Measurements from ENCODE around the gene UQCRH. TPM values are rescaled to one million over a fixed set of nuclear protein-coding genes. Genes with fewer than 3 reads are reported as not detected.

Gene UQCRH
- total RNA-seq, 4 donors from 2014 or later = 398 to 609 (median 515) TPM

DNA sequence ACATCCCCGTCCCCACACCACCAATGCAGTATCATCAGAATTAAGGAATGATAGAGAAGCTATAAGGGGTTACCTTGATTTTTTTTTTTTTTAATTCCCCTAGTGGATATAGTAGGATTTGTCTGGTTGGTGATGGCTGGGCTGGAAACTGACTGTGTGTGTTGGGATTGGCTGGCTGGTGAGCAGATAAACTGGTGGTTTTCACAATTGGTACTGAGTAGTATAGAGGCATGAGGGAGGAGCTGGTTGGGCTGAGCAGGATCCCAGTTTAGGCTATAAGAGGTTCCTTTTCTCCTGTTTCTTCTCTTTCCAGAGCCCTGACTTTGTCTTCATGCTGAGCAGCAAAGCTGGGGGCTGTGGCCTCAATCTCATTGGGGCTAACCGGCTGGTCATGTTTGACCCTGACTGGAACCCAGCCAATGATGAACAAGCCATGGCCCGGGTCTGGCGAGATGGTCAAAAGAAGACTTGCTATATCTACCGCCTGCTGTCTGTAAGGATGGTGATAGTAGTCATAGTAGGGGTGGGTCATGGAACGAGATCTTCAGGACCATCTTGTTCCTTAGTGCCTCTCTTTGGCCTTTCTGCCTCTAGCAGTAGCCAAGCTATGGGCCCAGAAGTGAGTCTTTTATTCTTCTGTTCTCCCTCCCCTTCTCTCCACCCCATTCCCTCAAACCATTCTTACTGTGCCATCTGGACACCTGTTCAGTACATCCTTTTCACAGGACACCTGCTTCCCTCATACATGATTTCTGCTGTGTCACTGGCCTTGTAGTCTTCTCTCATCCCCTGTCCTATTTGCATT lies 29.1 kb upstream of the UQCRH start:
- TF ChIP-seq, protein P1, sequence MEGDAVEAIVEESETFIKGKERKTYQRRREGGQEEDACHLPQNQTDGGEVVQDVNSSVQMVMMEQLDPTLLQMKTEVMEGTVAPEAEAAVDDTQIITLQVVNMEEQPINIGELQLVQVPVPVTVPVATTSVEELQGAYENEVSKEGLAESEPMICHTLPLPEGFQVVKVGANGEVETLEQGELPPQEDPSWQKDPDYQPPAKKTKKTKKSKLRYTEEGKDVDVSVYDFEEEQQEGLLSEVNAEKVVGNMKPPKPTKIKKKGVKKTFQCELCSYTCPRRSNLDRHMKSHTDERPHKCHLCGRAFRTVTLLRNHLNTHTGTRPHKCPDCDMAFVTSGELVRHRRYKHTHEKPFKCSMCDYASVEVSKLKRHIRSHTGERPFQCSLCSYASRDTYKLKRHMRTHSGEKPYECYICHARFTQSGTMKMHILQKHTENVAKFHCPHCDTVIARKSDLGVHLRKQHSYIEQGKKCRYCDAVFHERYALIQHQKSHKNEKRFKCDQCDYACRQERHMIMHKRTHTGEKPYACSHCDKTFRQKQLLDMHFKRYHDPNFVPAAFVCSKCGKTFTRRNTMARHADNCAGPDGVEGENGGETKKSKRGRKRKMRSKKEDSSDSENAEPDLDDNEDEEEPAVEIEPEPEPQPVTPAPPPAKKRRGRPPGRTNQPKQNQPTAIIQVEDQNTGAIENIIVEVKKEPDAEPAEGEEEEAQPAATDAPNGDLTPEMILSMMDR (IDR thresholded peaks at IDR 0.05) = no peak
- DNase-seq (ENCODE audit: low spot score) (no peak), ATAC-seq (ENCODE audit: low FRiP score) (no peak)

- ATAC-seq (ENCODE audit: low FRiP score) (no peak), DNase-seq (ENCODE audit: low spot score) (no peak)
- TF ChIP-seq, protein P1 (IDR thresholded peaks at IDR 0.05) = no peak
These were observed 28.5 kb upstream of the UQCRH start for GRCh38 chr1:46275030-46275337.

DNA sequence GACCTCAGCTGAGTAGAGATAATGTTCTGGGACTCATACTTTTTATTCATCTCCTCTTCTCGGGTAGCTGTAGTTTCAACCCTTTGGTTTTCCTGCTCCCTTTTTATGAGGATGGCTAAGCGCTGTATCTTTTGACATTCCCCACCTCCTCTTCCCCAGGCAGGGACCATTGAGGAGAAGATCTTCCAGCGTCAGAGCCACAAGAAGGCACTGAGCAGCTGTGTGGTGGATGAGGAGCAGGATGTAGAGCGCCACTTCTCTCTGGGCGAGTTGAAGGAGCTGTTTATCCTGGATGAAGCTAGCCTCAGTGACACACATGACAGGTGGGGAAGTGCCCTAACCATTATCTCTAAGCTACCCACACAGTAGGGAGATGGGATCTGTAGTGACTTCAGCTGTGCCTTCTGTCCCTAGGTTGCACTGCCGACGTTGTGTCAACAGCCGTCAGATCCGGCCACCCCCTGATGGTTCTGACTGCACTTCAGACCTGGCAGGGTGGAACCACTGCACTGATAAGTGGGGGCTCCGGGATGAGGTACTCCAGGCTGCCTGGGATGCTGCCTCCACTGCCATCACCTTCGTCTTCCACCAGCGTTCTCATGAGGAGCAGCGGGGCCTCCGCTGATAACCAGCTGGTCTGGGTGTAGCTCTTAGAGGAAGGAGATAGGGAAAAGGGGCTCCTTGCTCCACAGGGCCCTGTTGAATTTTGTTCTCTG lies 25.7 kb upstream of the UQCRH start:
- ATAC-seq (ENCODE audit: low FRiP score) (no peak), DNase-seq (ENCODE audit: low spot score) (no peak)
- TF ChIP-seq, protein P1 (IDR thresholded peaks at IDR 0.05) = no peak

DNA sequence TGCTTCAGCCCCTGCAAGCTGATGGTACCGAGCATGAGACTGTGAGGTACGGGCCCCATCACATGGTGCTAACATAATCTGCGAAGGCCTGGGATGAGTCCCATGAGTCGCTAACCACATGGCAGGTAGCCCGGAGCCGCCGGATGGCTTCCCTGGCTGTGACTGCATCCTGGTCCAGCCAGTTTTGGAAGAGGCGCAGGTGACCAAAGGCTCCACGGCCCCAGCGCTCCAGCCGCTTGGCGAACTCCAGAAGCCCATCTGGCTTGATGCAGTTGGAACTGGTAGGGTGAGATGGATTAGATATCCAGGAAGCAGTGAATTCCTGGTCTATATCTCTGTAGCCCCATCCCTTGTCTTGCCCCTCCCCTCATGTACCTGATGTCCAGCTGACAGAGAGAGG lies 24.7 kb upstream of the UQCRH start:
- TF ChIP-seq, protein P1 (IDR thresholded peaks at IDR 0.05) = no peak
- DNase-seq (ENCODE audit: low spot score) (no peak), ATAC-seq (ENCODE audit: low FRiP score) (no peak)

DNA sequence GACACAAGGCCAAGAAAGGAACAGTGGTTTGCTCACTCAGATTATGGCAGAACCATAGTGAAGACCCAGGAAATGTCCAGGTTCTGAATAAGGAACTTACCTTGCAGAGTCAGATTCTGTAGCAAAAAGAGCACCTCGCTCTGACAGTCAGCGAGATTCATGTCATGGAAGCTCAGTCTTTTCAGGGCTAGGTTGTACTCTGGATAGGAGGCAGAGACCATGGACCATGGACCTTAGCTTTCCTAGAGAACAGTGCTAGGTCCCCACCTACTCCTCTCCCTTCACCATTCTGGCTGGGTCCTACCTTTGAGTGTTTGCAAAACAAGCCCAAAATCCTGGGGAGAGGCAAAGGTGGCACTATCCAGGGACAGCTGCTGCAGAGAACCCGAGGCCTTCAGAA lies 23.4 kb upstream of the UQCRH start:
- TF ChIP-seq, protein P1 (IDR thresholded peaks at IDR 0.05) = no peak
- DNase-seq (ENCODE audit: low spot score) (no peak), ATAC-seq (ENCODE audit: low FRiP score) (no peak)

- no peak for ATAC-seq (ENCODE audit: low FRiP score)
- DNase-seq (ENCODE audit: low spot score) = no peak
- TF ChIP-seq, protein P1 (IDR thresholded peaks at IDR 0.05) = no peak
These were observed 22.5 kb upstream of the UQCRH start for GRCh38 chr1:46281021-46281420.

DNA sequence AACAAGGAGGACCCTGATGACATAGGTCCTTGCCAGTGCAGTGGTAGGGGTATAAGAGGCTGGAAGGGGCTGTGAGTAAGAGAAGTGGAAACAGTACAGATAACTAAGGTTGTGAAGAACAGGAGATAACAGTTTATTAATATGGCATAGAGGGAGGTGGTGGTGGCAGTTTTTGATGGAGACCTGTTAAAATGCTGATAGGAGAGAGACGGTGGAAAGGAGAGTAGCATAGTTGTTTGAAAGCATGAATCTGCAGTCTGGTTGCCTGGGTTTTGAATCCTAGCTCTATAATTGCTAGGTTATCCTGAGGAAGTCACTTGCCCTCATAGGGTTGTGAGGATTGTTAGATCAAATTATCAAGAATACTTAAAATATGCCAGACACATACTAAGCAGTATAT lies 19.4 kb upstream of the UQCRH start:
- DNase-seq (ENCODE audit: low spot score) (no peak), ATAC-seq (ENCODE audit: low FRiP score) (no peak)
- TF ChIP-seq, protein P1 (IDR thresholded peaks at IDR 0.05) = no peak
